ENCODE results near the gene KHDC3L. TPM values are rescaled to one million over a fixed set of nuclear protein-coding genes. Genes with fewer than 3 reads are reported as not detected.

Gene KHDC3L
- total and polyA plus RNA-seq, 2 donors from 2014 or later: not detected

DNA sequence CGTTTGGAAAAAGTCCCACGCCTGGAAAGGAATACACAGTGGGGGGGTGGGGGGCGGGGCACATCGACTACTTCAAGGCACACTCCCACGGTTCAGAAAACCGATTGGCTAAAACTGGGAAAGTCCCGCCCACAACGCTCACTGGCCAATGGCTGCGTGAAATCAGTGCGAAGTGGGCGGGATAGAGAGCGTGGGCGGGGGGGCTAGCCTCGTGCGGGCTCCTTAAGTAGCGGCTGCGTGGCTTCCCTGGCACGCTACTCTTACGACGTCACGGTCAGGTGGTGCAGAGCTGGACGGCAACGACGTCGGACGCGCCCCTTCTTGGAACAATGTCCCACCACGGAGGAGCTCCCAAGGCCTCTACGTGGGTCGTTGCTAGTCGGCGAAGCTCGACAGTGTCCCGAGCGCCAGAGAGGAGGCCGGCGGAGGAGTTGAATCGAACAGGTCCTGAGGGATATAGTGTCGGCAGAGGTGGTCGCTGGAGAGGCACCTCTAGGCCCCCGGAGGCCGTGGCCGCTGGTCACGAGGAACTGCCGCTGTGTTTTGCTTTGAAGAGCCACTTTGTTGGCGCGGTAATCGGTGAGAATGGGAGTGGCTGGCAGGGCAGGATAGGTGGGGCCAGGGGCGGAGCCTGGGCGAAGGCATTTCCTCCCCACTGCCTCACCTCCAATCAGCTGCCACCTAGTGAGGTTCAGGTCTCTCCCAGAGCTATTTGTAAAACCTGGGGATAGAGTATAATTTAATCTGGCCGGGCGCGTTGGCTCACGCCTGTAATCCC lies 32.3 kb downstream of the KHDC3L start, which contains the start of gene DDX43:
Gene DDX43 (plus strand): TSS at position 252 of the 778 bp plus-strand sequence. CDS start 78 bp downstream, at position 330.
- Histone ChIP-seq H3K4me3 (ENCODE audit: low read length in 3 of 3) (peak within 1 kb of the TSS in 1 of 3 donors; percentile 47), H3K9ac (ENCODE audit: low read length in 3 of 3) (no peak within 1 kb of the TSS)
- DNase-seq: peak in 3 of 5 donors; percentile 7 to 86 (median 46)

DNA sequence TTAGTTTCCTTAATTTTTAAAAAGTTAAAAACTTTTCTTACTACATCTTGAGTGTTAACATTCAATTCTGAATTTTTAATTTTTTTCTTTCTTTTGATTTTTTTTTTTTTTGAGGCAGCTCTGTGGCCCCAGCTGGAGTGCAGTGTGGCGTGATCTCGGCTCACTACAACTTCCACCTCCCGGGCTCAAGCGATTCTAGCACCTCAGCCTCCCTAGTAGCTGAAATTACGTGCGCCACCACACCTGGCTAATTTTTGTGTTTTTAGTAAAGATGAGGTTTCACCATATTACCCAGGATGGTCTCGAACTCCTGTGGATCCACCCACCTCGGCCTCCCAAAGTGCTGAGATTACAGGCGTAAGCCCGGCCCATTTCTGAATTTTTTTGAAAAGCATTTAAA lies 33.4 kb downstream of the KHDC3L start:
- no peak for DNase-seq

More for the DNA sequence above, 32.3 kb downstream of the KHDC3L start, which contains the start of gene DDX43:
- H3K4me1 ChIP-seq (ENCODE audit: control insufficient read depth in 2 of 3, insufficient read depth in 2 of 3, low read depth in 1 of 3, low read length in 3 of 3): no peaks in the 10 kb centered on the region
- TF ChIP-seq, protein P1, sequence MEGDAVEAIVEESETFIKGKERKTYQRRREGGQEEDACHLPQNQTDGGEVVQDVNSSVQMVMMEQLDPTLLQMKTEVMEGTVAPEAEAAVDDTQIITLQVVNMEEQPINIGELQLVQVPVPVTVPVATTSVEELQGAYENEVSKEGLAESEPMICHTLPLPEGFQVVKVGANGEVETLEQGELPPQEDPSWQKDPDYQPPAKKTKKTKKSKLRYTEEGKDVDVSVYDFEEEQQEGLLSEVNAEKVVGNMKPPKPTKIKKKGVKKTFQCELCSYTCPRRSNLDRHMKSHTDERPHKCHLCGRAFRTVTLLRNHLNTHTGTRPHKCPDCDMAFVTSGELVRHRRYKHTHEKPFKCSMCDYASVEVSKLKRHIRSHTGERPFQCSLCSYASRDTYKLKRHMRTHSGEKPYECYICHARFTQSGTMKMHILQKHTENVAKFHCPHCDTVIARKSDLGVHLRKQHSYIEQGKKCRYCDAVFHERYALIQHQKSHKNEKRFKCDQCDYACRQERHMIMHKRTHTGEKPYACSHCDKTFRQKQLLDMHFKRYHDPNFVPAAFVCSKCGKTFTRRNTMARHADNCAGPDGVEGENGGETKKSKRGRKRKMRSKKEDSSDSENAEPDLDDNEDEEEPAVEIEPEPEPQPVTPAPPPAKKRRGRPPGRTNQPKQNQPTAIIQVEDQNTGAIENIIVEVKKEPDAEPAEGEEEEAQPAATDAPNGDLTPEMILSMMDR (IDR thresholded peaks at IDR 0.05; ENCODE audit: borderline replicate concordance, extremely low read depth, insufficient read depth): no peak
- no peaks in the 10 kb centered on the region for H3K9me3 ChIP-seq (ENCODE audit: control insufficient read depth in 2 of 3, insufficient read depth in 1 of 3, low read length in 3 of 3)
- H3K27me3 ChIP-seq (ENCODE audit: control insufficient read depth, insufficient read depth, low read length): no peaks in the 10 kb centered on the region
- H3K27ac ChIP-seq (ENCODE audit: low read depth in 2 of 2, low read length in 2 of 2): no peak within 1 kb of the TSS
- H3K36me3 ChIP-seq (ENCODE audit: control insufficient read depth in 2 of 3, insufficient read depth in 3 of 3, low read length in 3 of 3): no peaks in the 10 kb centered on the region
- no peak for FAIRE-seq
- intact Hi-C loops (cut with DNase I): no loop called here

DNA sequence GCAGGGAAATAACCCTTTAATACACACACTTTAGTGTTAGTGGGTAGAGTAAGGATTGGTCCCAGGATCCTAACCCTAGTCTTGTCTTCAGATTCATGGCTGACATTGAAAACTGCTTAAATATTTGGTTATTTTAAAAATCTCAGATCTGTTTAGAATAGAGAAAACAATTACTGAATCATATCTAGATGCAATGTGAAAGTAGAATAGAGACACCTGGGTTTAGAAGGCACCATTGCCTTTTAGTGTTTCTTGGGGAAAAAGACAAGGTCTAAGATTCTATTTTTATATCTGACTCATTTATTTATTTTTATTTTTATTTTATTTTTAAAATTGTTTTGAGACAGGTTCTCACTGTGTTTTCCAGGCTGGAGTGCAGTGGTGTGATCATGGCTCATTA lies 38.2 kb downstream of the KHDC3L start:
- Histone ChIP-seq H3K4me1 (ENCODE audit: control insufficient read depth in 2 of 3, insufficient read depth in 2 of 3, low read depth in 1 of 3, low read length in 3 of 3) (no peaks in the 10 kb centered on the region), H3K4me3 (ENCODE audit: low read length in 3 of 3) (no peak overlapping the region), H3K9me3 (ENCODE audit: control insufficient read depth in 2 of 3, insufficient read depth in 1 of 3, low read length in 3 of 3) (no peaks in the 10 kb centered on the region), H3K9ac (ENCODE audit: low read length in 3 of 3) (no peak overlapping the region), H3K36me3 (ENCODE audit: control insufficient read depth in 2 of 3, insufficient read depth in 3 of 3, low read length in 3 of 3) (no peaks in the 10 kb centered on the region), H3K27me3 (ENCODE audit: control insufficient read depth, insufficient read depth, low read length) (no peaks in the 10 kb centered on the region), H3K27ac (ENCODE audit: low read depth in 2 of 2, low read length in 2 of 2) (no peak overlapping the region)
- intact Hi-C loops (cut with DNase I): no loop called here
- FAIRE-seq: no peak
- TF ChIP-seq, protein P1 (IDR thresholded peaks at IDR 0.05; ENCODE audit: borderline replicate concordance, extremely low read depth, insufficient read depth): no peak
- DNase-seq: no peak

More for the DNA sequence above, 33.4 kb downstream of the KHDC3L start:
- Histone ChIP-seq H3K27ac (ENCODE audit: low read depth in 2 of 2, low read length in 2 of 2) (no peak overlapping the region), H3K9me3 (ENCODE audit: control insufficient read depth in 2 of 3, insufficient read depth in 1 of 3, low read length in 3 of 3) (no peaks in the 10 kb centered on the region), H3K36me3 (ENCODE audit: control insufficient read depth in 2 of 3, insufficient read depth in 3 of 3, low read length in 3 of 3) (no peaks in the 10 kb centered on the region), H3K4me3 (ENCODE audit: low read length in 3 of 3) (no peak overlapping the region), H3K9ac (ENCODE audit: low read length in 3 of 3) (no peak overlapping the region), H3K4me1 (ENCODE audit: control insufficient read depth in 2 of 3, insufficient read depth in 2 of 3, low read depth in 1 of 3, low read length in 3 of 3) (no peaks in the 10 kb centered on the region), H3K27me3 (ENCODE audit: control insufficient read depth, insufficient read depth, low read length) (no peaks in the 10 kb centered on the region)
- FAIRE-seq: no peak
- intact Hi-C loops (cut with DNase I): no loop called here
- TF ChIP-seq, protein P1 (IDR thresholded peaks at IDR 0.05; ENCODE audit: borderline replicate concordance, extremely low read depth, insufficient read depth): no peak

Data from kidney (tissue), 14 donors.